H1 (cell line): ENCODE data around the gene CXCL12.

Experiments
- JUN ChIP-seq: IDR thresholded peaks from 2 replicates; pipeline ENCODE4 v1.6.1; 2011; ENCODE audit warnings: low read depth, mild to moderate bottlenecking, improper control_type of control experiment, low read length
- PHF8 ChIP-seq: fragments of 200-600 bp; sonication (generic); conservative IDR thresholded peaks from 2 replicates; pipeline ENCODE4 v1.7.1; 2012; ENCODE audit warnings: low read depth, mild to moderate bottlenecking, inconsistent platforms, low read length, moderate library complexity
- POLR2AphosphoS5 ChIP-seq: IDR thresholded peaks from 2 replicates; pipeline ENCODE4 v1.6.1; 2011; ENCODE audit warnings: low read depth, low read length
- RAD21 ChIP-seq, 2 experiments: IDR thresholded peaks in 1 of 2; conservative IDR thresholded peaks in 1 of 2; 2 replicates each; pipeline ENCODE4 v1.6.1; 2011; ENCODE audit warnings: low read depth in 2 of 2, low read length in 2 of 2, improper control_type of control experiment in 1 of 2, inconsistent platforms in 1 of 2, mild to moderate bottlenecking in 1 of 2, moderate library complexity in 1 of 2
- RFX5 ChIP-seq: IDR thresholded peaks from 2 replicates; pipeline ENCODE4 v1.6.1; 2011; ENCODE audit warnings: low read depth, low read length, improper control_type of control experiment, borderline replicate concordance
- TF ChIP-seq, protein P1 (sequence below): IDR thresholded peaks from 2 replicates; pipeline ENCODE4 v1.6.1; 2012; ENCODE audit warnings: inconsistent platforms
- TF ChIP-seq, protein P2 (sequence below), 3 experiments: IDR thresholded peaks; 1 replicate in 2 of 3; 2 replicates in 1 of 3; pipeline versions ENCODE4 v1.5.1 to v1.6.1; 2011; ENCODE audit warnings: low read length in 3 of 3, mild to moderate bottlenecking in 3 of 3, inconsistent platforms in 2 of 3, low read depth in 1 of 3, moderate library complexity in 1 of 3; ENCODE audit not compliant: insufficient read depth in 1 of 3; ENCODE audit errors: control extremely low read depth in 1 of 3

DNA sequence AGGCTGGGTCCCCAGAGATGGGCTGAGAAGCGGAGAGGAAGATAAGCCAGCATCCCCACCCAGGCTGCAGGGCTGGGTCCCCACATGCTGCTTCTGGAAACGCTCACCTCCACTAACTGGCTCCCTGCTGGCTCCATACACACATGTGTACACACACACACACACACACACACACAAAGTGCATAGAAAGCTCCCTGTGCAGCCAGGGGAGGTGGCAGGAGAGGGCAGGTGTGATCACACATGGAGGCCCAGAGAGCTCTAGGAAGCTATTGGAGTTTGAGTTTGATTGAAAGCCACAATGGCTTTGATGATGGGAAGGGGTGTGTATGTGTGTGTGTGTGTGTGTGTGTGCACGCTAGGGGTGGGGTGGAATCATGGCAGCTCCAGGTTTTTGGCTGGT is 29.3 kb downstream of the CXCL12 start:
- TF ChIP-seq, protein P1, sequence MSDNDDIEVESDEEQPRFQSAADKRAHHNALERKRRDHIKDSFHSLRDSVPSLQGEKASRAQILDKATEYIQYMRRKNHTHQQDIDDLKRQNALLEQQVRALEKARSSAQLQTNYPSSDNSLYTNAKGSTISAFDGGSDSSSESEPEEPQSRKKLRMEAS, result no peak
- TF ChIP-seq PHF8 (no peak), POLR2AphosphoS5 (no peak), RFX5 (no peak), JUN (no peak), RAD21 (IDR thresholded peaks at IDR 0.05 in 1 of 2, conservative IDR thresholded peaks at IDR 0.05 in 1 of 2; ENCODE audit: low read depth in 2 of 2, low read length in 2 of 2) (no peak)
- TF ChIP-seq, protein P2, sequence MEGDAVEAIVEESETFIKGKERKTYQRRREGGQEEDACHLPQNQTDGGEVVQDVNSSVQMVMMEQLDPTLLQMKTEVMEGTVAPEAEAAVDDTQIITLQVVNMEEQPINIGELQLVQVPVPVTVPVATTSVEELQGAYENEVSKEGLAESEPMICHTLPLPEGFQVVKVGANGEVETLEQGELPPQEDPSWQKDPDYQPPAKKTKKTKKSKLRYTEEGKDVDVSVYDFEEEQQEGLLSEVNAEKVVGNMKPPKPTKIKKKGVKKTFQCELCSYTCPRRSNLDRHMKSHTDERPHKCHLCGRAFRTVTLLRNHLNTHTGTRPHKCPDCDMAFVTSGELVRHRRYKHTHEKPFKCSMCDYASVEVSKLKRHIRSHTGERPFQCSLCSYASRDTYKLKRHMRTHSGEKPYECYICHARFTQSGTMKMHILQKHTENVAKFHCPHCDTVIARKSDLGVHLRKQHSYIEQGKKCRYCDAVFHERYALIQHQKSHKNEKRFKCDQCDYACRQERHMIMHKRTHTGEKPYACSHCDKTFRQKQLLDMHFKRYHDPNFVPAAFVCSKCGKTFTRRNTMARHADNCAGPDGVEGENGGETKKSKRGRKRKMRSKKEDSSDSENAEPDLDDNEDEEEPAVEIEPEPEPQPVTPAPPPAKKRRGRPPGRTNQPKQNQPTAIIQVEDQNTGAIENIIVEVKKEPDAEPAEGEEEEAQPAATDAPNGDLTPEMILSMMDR (IDR thresholded peaks at IDR 0.05; ENCODE audit: control extremely low read depth in 1 of 3, insufficient read depth in 1 of 3, low read depth in 1 of 3, low read length in 3 of 3), result no peak
